Keratinocyte (primary cell): ENCODE measurements around the gene MYNN. TPM values are rescaled to one million over a fixed set of nuclear protein-coding genes. Genes with fewer than 3 reads are reported as not detected.

Source experiments
- DNase-seq: peaks from one replicate; pipeline ENCODE4 v3.0.0-alpha.2; 2011; ENCODE audit warnings: low read depth, missing footprints, low spot score
- FAIRE-seq: peaks from 2 replicates; lab custom pipeline; 2011; peaks lifted over from hg19 to GRCh38; lab: Jason Lieb, UNC
- H2AFZ ChIP-seq: 2 replicates; pipeline ENCODE4 v1.6.0; 2012; ENCODE audit warnings: low read length, control low read depth, inconsistent platforms; ENCODE audit not compliant: control insufficient read depth
- H3K27ac ChIP-seq: 2 replicates; pipeline ENCODE4 v1.5.1; 2011; ENCODE audit warnings: low read length; ENCODE audit not compliant: control insufficient read depth, insufficient read depth
- H3K27me3 ChIP-seq: 3 replicates; pipeline ENCODE4 v1.6.0; 2011; ENCODE audit warnings: low read length; ENCODE audit not compliant: control insufficient read depth, insufficient read depth; ENCODE audit errors: extremely low read depth
- H3K36me3 ChIP-seq, 2 experiments: 2 replicates in 1 of 2; 3 replicates in 1 of 2; pipeline ENCODE4 v1.5.1; 2011; ENCODE audit warnings: low read length in 2 of 2, mild to moderate bottlenecking in 1 of 2; ENCODE audit not compliant: control insufficient read depth in 2 of 2, insufficient read depth in 2 of 2; ENCODE audit errors: extremely low read depth in 1 of 2
- H3K4me1 ChIP-seq: 3 replicates; pipeline ENCODE4 v1.5.1; 2011; ENCODE audit warnings: low read length; ENCODE audit not compliant: control insufficient read depth, insufficient read depth; ENCODE audit errors: extremely low read depth
- H3K4me2 ChIP-seq: 3 replicates; pipeline ENCODE4 v1.6.0; 2011; ENCODE audit warnings: low read depth, low read length; ENCODE audit not compliant: control insufficient read depth, insufficient read depth; ENCODE audit errors: extremely low read depth
- H3K4me3 ChIP-seq, 3 experiments: fragments of 200-600 bp in 1 of 3; sonication (generic) in 1 of 3; 2 replicates in 2 of 3; 3 replicates in 1 of 3; pipeline ENCODE4 v1.5.1; 2011 to 2016; ENCODE audit warnings: low read length in 3 of 3, mild to moderate bottlenecking in 3 of 3, control low read depth in 2 of 3, inconsistent platforms in 1 of 3, low read depth in 1 of 3, mixed read lengths in 1 of 3, mixed run types in 1 of 3, moderate library complexity in 1 of 3; ENCODE audit not compliant: control insufficient read depth in 2 of 3, insufficient read depth in 2 of 3; ENCODE audit errors: extremely low read depth in 1 of 3
- H3K79me2 ChIP-seq: 2 replicates; pipeline ENCODE4 v1.6.0; 2012; ENCODE audit warnings: low read length; ENCODE audit not compliant: control insufficient read depth, insufficient read depth
- H3K9ac ChIP-seq: 3 replicates; pipeline ENCODE4 v1.6.0; 2011; ENCODE audit warnings: low read length; ENCODE audit not compliant: control insufficient read depth, insufficient read depth; ENCODE audit errors: extremely low read depth
- H3K9me1 ChIP-seq: 3 replicates; pipeline ENCODE4 v1.6.0; 2011; ENCODE audit warnings: low read length; ENCODE audit not compliant: control insufficient read depth, insufficient read depth; ENCODE audit errors: extremely low read depth
- H3K9me3 ChIP-seq: 2 replicates; pipeline ENCODE4 v1.5.1; 2012; ENCODE audit warnings: low read depth, low read length; ENCODE audit not compliant: control insufficient read depth
- H4K20me1 ChIP-seq: 3 replicates; pipeline ENCODE4 v1.6.0; 2011; ENCODE audit warnings: low read length; ENCODE audit not compliant: control insufficient read depth, insufficient read depth; ENCODE audit errors: extremely low read depth
- CTCF ChIP-seq, 3 experiments: IDR thresholded peaks in 1 of 3; conservative IDR thresholded peaks in 1 of 3; optimal IDR thresholded peaks in 1 of 3; 2 replicates in 2 of 3; 3 replicates in 1 of 3; pipeline versions ENCODE3 to v1.5.1; 2011; ENCODE audit warnings: low read length in 3 of 3, mild to moderate bottlenecking in 3 of 3, moderate library complexity in 2 of 3, control low read depth in 1 of 3, inconsistent platforms in 1 of 3; ENCODE audit not compliant: insufficient read depth in 2 of 3; ENCODE audit errors: extremely low read depth in 1 of 3
- EZH2 ChIP-seq: IDR thresholded peaks from one replicate; pipeline ENCODE4 v1.6.1; 2012; ENCODE audit warnings: inconsistent platforms, mild to moderate bottlenecking, low read length, moderate library complexity
- dilution Hi-C: fragments of 300-500 bp; cut with MboI; formaldehyde crosslinking; loops from one replicate; pipeline ENCODE4 v1.7.0; 2020; ENCODE audit warnings: low sequenced_read_pairs; ENCODE audit not compliant: extremely low pct_ligation_motif_present
- polyA plus RNA-seq, 5 experiments: library from polyadenylated mRNA; depleted of rRNA in 3 of 5; stranded (reverse) in 3 of 5; stranded (forward) in 1 of 5; unstranded in 1 of 5; fragments of >200 nt; gene quantifications; 1 replicate in 1 of 5; 2 replicates in 3 of 5; 3 replicates in 1 of 5; pipeline versions ENCODE4 v1.2.1 to v1.2.3, GENCODE V29; 2011 to 2012; ENCODE audit warnings: missing spikeins in 2 of 5, low read depth in 1 of 5, low replicate concordance in 1 of 5

Gene MYNN
- polyA plus RNA-seq, 1 donor (not counting 4 experiments of a cell fraction or from before 2014, with no cell fraction given): 16.9 TPM

GRCh38 chr3:169838511-169839030 lies 65.4 kb downstream of the MYNN start:
- Histone ChIP-seq H3K9ac (no peak overlapping the region), H3K4me3 (no peak overlapping the region), H3K79me2 (no peaks in the 10 kb centered on the region), H3K9me3 (no peaks in the 10 kb centered on the region), H3K4me2 (no peak overlapping the region), H4K20me1 (no peaks in the 10 kb centered on the region), H2AFZ (no peak overlapping the region), H3K9me1 (no peaks in the 10 kb centered on the region), H3K36me3 (no peaks in the 10 kb centered on the region), H3K4me1 (no peaks in the 10 kb centered on the region), H3K27ac (no peak overlapping the region), H3K27me3 (no peaks in the 10 kb centered on the region)
- DNase-seq: no peak
- no peak for TF ChIP-seq CTCF (optimal IDR thresholded peaks at IDR 0.05 in 1 of 3, IDR thresholded peaks at IDR 0.05 in 1 of 3, conservative IDR thresholded peaks at IDR 0.05 in 1 of 3; ENCODE audit: extremely low read depth in 1 of 3, insufficient read depth in 2 of 3, low read length in 3 of 3)
- no peak for TF ChIP-seq EZH2
- dilution Hi-C loops: no loop called here
- FAIRE-seq: no peak

Other genes with a start within 250 kb of the MYNN start
- 5.2 to 11.9 TPM (median 7.1 TPM) in 3 replicates for gene MECOM, start 109.7 kb upstream of the MYNN start, polyA plus RNA-seq
- gene TERC, start 8.3 kb upstream of the MYNN start, polyA plus RNA-seq: 0.50 to 1.1 TPM (median 0.69 TPM) in 3 replicates
- gene ACTRT3, start 3.8 kb upstream of the MYNN start, polyA plus RNA-seq: 2.5 to 3.4 TPM (median 2.9 TPM) in 3 replicates
- not detected in 3 replicates for gene LRRIQ4, start 39.5 kb downstream of the MYNN start, polyA plus RNA-seq
- 0.17 to 0.43 TPM (median 0.36 TPM) in 3 replicates for gene LRRC34, start 39.5 kb downstream of the MYNN start, polyA plus RNA-seq
- not detected in 3 replicates for gene LRRC31, start 96.5 kb downstream of the MYNN start, polyA plus RNA-seq
- gene SAMD7, start 138.2 kb downstream of the MYNN start, polyA plus RNA-seq: not detected in 3 replicates
- gene SEC62, start 193.4 kb downstream of the MYNN start, polyA plus RNA-seq: 63.3 to 66.7 TPM (median 66.1 TPM) in 3 replicates